ENCODE measurements around the gene RGS7BP.

GRCh38 chr5:64653766-64654560 lies 148.1 kb downstream of the RGS7BP start:
- no peak for TF ChIP-seq ZSCAN21 (CRISPR knock-in tag; IDR thresholded peaks at IDR 0.05; ENCODE audit: borderline replicate concordance)
- TF ChIP-seq ZBTB34 (CRISPR knock-in tag; IDR thresholded peaks at IDR 0.05) = no peak
